ENCODE results near the gene ZNF680.
A peak's percentile ranks its signal among the peaks of the same experiment; 100 is the strongest.
"Not testable (repeated sequence)": the region's sequence is repeated elsewhere in the genome, so short reads cannot be mapped to it uniquely, and the experiment has no call there.

ZNF680 gene

DNA sequence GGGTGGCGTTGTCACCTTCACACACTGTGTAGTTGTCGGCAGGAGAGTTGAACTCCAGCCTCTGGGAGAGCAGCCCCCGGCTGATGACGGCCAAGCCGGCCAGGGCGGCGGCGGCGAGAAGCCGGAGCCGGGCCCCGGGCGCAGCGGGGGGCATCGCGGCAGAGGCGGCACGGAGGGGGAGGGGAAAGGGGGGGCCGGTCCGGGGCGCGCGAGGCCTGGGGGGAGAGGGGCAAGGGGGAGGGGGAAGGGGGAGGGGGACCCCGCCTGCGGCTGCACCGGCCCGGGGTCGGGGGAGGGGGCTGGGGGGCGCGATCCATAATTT is 7.4 kb upstream of the ZNF680 start:
- not testable (repeated sequence) for H3K36me3 Mint-ChIP-seq (ENCODE audit: low read depth); H3K27ac Mint-ChIP-seq; DNase-seq; ATAC-seq; H3K9me3 Mint-ChIP-seq
- Mint-ChIP-seq H3K4me1 (peaks cover 16% of the 10 kb centered on the region), H3K27me3 (peaks cover 21% of the 10 kb centered on the region), H3K4me3 (peak overlapping the region; percentile 76)

DNA sequence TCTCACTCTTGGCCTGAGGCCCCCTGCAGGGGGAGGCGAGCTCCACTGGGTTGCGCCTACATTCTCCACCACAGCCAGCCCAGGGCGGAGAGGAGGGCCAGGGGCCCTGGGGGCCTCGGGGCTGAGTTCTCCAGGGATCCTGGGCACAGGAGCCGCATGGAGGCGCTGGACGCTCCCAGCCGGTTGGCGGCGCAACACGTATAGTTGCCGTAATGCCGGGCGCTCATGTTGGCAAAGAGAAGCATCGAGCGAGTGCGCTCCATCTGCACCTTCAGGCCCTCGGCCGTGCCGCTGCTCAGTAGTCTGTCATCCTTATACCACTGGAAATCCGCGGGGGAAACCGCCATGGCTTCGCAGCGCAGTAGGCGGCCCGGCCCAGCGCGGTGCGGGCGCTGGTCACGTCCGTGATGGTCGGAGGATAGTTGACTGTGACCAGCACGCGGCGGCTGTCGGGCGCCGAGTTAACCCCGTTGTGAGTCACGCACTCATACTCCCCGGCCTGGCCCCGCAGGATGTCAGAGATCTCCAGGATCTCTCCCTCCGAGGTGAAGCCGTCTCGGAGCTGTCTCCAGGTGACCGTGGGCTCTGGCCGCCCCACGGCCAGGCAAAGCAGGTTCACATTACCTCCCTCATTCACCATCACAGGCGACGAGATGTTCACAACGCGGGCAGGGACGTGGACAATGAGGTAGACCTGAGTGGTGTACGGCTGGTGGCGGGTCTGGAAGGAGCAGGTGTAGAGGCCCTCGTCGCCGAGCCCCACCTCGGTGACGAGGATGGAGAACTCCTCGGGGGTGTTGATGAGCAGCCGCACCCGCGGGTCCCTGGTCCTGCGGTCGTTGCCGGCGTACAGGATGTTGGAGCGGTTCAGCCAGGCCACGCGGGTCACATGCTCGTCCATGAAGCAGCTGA is 6.8 kb upstream of the ZNF680 start:
- H3K36me3 Mint-ChIP-seq (ENCODE audit: low read depth); H3K9me3 Mint-ChIP-seq: not testable (repeated sequence)
- peak overlapping the region; percentile 46 for H3K27ac Mint-ChIP-seq
- peaks cover 18% of the 10 kb centered on the region for H3K27me3 Mint-ChIP-seq
- ATAC-seq (peak; percentile 58), DNase-seq (peak; percentile 38)
- peak overlapping the region; percentile 76 for H3K4me3 Mint-ChIP-seq
- peaks cover 16% of the 10 kb centered on the region for H3K4me1 Mint-ChIP-seq

DNA sequence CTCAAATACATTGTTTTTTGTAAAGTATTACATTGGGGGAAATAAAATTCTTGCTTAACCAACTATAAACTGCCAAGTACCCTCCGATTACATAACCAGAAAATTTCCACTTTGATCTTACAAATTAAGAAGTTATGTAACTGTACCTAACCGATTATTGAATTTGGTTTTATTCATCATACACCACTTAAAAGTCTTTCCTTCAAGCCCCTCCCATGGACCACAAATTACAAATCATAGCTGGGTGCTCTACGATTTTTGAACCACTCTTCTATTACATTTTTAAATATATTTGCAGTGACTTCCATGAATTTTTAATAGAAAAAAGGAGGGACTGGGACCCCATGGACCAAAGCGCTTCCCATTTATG is 630 bp downstream of the ZNF680 start:
- H3K27ac Mint-ChIP-seq: peak overlapping the region; percentile 95
- H3K36me3 Mint-ChIP-seq (ENCODE audit: low read depth): peaks cover 37% of the 10 kb centered on the region
- DNase-seq: no peak
- H3K9me3 Mint-ChIP-seq: peaks cover 11% of the 10 kb centered on the region
- peak overlapping the region; percentile 99 for H3K4me3 Mint-ChIP-seq
- peaks cover 25% of the 10 kb centered on the region for H3K4me1 Mint-ChIP-seq
- H3K27me3 Mint-ChIP-seq: no peaks in the 10 kb centered on the region
- no peak for ATAC-seq

DNA sequence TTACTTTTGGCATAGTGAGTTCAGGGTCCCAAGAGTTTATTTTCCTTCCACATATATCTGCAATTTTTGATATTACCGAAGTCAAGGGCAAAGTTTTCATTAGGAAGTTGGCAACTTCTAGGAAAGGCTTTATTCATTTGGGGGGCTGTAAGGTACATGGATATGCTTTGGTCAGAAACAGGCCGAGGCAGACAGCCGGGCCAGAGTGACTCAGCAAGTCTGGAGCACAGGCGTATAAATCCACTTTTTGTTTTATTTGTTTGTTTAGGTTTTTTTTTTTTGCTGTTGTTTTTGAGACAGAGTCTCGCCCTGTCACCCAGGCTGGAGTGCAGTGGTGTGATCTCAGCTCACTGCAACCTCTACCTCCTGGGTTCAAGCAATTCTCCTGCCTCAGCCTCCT is 3.7 kb downstream of the ZNF680 start:
- H3K27ac Mint-ChIP-seq: no peak overlapping the region
- DNase-seq (no peak), ATAC-seq (no peak)
- H3K36me3 Mint-ChIP-seq (ENCODE audit: low read depth): peaks cover 62% of the 10 kb centered on the region
- H3K27me3 Mint-ChIP-seq: no peaks in the 10 kb centered on the region
- peaks cover 30% of the 10 kb centered on the region for H3K4me1 Mint-ChIP-seq
- no peak overlapping the region for H3K4me3 Mint-ChIP-seq
- peaks cover 26% of the 10 kb centered on the region for H3K9me3 Mint-ChIP-seq

DNA sequence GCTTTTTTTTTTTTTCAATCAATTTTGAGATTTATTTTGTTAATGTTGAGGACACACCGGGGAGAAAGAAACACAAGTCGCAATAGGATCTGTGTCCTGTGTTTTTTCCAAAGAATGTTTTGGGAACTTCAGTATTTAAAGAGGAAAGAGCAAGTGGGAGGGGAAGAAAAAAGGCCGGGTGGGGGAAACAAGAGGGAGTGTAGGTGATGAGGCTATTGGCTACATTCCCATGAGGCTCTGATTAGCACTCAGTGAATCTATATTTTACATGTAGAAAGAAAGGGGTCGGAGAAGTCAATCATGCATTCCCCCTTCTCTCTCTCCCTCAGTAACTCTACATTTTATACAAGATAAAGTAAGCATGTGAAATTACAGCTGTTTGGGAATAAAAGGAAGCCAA is 4.1 kb downstream of the ZNF680 start:
- no peak for ATAC-seq
- Mint-ChIP-seq H3K36me3 (ENCODE audit: low read depth) (peaks cover 62% of the 10 kb centered on the region), H3K27ac (no peak overlapping the region), H3K4me3 (no peak overlapping the region), H3K4me1 (peaks cover 26% of the 10 kb centered on the region), H3K27me3 (no peaks in the 10 kb centered on the region), H3K9me3 (peaks cover 26% of the 10 kb centered on the region)
- DNase-seq: no peak

DNA sequence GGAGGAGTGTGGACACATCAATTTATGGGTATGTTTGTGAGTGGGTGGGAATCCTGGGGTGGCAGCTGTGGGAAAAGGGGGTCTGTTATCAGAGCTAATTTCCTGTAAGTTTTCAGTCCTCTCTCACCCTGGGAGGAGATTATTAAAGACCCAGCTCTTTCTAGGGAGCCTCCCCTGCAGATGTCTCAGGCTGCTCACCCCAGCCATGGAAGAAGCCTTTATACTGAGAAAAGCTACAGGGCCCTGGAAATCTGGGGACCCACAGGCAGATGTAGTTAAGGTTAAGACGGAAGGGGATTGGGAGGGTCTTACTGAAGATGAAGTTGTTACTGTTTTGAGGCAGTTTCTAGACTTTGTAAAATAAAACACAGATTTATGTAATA is 4.6 kb downstream of the ZNF680 start:
- no peaks in the 10 kb centered on the region for H3K27me3 Mint-ChIP-seq
- peaks cover 26% of the 10 kb centered on the region for H3K9me3 Mint-ChIP-seq
- peaks cover 66% of the 10 kb centered on the region for H3K36me3 Mint-ChIP-seq (ENCODE audit: low read depth)
- no peak overlapping the region for H3K27ac Mint-ChIP-seq
- H3K4me3 Mint-ChIP-seq: no peak overlapping the region
- ATAC-seq (no peak), DNase-seq (no peak)
- peaks cover 23% of the 10 kb centered on the region for H3K4me1 Mint-ChIP-seq

DNA sequence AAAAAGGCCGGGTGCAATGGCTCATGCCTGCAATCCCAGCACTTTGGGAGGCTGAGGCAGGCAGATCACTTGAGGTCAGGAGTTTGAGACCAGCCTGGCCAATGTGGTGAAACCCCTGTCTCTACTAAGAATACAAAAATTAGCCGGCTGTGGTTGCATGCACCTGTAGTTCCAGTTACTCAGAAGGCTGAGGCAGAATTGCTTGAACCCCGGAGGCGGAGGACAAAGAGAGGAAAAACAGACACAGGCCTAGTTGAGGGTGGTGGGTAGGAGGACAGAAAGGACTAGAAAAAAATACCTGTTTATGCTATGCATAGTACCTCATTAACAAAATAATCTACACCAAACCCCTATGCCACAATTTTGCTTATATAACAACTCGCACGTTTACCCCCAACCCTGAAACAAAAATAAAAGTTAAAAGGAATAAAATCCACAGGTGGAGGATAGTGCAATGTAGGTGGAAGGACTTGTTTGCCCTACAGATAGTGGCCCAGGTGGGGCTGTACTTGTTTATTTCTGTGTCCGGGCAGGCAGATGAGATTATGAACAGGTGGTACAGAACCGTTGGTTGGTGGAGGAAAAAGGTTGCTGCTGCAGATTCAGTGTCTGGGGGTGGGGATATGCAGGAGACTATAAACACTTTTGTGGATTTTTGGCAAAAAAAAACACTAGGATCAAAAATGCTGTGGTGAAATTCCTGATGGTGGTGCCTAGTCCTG is 5.1 kb downstream of the ZNF680 start:
- ATAC-seq: no peak
- Mint-ChIP-seq H3K27me3 (no peaks in the 10 kb centered on the region), H3K4me3 (no peak overlapping the region), H3K4me1 (peaks cover 19% of the 10 kb centered on the region), H3K36me3 (ENCODE audit: low read depth) (peaks cover 66% of the 10 kb centered on the region), H3K27ac (no peak overlapping the region), H3K9me3 (peaks cover 26% of the 10 kb centered on the region)
- DNase-seq: no peak

DNA sequence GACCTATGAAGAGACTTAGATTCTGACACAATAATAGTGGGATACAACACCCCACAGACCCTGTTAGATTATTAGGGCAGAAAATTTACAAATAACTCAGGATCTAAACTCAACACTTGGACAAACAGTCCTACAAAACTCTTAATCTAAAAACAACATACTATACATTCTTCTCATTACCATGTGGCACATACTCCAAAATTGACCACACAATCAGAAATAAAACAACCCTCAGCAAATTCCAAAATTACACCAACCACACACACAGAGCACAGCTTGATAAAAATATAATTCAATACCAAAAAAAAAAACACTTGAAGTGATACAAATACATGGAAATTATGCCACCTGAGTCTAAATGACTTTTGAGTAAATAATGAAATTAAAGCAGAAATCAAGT is 7.8 kb downstream of the ZNF680 start:
- Mint-ChIP-seq H3K36me3 (ENCODE audit: low read depth) (peaks cover 71% of the 10 kb centered on the region), H3K9me3 (peaks cover 23% of the 10 kb centered on the region), H3K27me3 (no peaks in the 10 kb centered on the region), H3K27ac (no peak overlapping the region), H3K4me1 (peaks cover 9% of the 10 kb centered on the region), H3K4me3 (no peak overlapping the region)
- no peak for DNase-seq
- no peak for ATAC-seq

DNA sequence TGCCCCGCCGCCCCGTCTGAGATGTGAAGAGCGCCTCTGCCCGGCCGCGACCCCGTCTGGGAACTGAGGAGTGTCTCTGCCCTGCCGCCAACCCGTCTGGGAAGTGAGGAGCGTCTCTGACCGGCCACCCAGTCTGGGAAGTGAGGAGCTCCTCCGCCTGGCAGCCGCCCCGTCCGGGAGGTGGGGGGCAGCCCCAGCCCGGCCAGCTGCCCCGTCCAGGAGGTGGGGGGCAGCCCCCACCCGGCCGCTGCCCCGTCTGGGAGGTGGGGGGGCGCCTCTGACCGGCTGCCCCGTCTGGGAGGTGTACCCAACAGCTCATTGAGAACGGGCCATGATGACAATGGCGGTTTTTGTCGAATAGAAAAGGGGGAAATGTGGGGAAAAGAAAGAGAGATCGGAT is 8.7 kb downstream of the ZNF680 start:
- Mint-ChIP-seq H3K36me3 (ENCODE audit: low read depth) (peaks cover 78% of the 10 kb centered on the region), H3K9me3 (peaks cover 23% of the 10 kb centered on the region)
- not testable (repeated sequence) for ATAC-seq, H3K4me1 Mint-ChIP-seq, H3K4me3 Mint-ChIP-seq, H3K27ac Mint-ChIP-seq, DNase-seq, H3K27me3 Mint-ChIP-seq

DNA sequence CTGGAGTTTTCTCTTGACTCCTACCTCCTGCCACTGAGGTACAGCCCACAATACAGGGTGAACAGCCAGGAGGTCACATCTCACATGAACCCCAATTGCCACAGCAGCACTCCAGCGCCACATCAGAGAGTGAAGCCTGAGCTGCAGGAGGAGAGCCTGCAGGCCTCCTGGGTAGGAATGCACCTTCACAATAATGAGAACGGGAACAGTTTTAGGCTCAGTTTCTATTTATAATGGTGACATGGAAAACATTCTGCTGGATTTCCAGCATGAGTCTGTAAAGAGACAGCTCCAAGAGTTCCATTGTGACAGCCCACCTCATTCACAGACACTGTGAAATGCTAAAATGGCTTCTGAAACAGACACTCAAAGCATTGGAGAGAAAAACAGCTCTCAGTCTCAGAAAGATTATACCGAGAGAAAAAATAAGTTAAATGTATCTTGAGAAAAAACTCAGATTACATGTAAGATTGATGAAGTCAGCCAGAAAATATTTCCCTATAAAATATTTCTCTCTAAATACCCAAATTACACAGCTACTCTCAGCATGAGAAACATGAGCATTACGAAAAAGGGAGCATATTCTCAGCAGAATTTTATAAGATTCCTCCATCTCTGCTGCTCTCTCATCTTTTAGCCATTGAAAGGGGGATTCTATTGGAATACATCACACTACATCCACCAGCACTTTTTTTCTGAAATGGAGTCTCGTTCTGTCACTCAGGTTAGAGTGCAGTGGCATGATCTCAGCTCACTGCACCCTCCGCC is 11.3 kb downstream of the ZNF680 start:
- peaks cover 22% of the 10 kb centered on the region for H3K9me3 Mint-ChIP-seq
- ATAC-seq (no peak), DNase-seq (no peak)
- peaks cover 76% of the 10 kb centered on the region for H3K36me3 Mint-ChIP-seq (ENCODE audit: low read depth)
- H3K27me3 Mint-ChIP-seq: no peaks in the 10 kb centered on the region
- peaks cover 8% of the 10 kb centered on the region for H3K4me1 Mint-ChIP-seq
- H3K4me3 Mint-ChIP-seq: no peak overlapping the region
- H3K27ac Mint-ChIP-seq: no peak overlapping the region

DNA sequence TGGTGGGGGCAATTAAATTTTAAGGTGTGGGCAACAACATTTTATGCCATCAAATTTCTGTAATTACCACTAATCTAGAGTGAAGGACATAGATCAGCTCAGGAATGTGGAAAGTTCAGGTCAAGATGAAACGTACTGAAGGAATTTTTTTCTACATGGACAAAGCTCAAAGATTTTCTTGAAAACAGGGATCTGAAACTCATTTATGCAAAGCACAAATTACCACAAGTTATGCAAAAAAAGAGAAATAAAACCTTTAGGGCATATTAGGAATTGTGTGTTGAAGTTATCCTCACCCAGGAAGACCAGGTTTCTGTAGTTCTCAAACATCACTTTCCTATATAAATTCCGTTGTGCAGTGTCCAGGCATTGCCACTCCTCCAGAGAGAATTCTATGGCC is 18.9 kb downstream of the ZNF680 start:
- peaks cover 16% of the 10 kb centered on the region for H3K9me3 Mint-ChIP-seq
- no peak for ATAC-seq
- peaks cover 83% of the 10 kb centered on the region for H3K36me3 Mint-ChIP-seq (ENCODE audit: low read depth)

DNA sequence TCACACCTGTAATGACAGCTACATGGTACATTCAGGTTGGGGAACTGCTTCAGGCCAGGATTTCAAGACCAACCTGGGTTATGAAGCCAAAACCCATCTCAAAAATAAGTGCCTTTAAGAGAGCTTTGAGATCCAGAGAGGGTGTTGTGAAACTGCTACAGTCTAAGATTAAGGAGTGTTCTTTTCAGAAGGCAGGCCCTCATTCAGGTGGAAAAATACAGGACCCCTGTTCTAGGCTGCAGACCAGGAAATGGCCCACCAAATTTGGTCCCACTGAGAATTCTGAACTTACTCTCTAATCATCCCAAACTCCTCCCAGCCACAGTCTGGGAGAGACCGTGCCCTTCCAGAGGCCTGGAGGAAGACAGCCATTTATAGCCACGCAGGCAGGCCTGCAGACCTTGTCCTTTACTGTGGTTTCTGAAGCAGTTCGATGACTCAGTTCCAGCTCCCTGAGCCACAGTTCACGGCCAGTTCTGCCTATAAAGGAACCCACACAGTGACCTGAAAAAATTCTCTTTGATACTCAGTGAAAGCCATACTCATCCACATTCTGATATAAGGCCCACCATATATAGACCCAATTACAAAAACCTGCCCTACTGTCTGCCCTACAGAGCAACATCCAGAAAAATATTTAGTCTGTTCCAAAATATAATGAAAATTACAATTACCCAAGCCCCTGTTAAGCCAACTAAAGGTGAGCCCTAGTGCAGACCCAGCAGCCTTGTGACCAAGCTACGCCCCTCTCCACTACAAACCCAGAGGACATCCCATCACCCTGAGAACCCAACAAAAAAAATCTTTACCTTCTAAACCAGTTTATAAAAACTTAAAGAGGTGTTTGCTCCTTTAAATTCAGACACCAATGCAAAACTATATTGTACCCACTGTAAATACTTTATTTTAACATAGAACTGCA is 21.2 kb downstream of the ZNF680 start:
- Mint-ChIP-seq H3K4me1 (peaks cover 12% of the 10 kb centered on the region), H3K27me3 (no peaks in the 10 kb centered on the region), H3K27ac (peak overlapping the region; percentile 52), H3K36me3 (ENCODE audit: low read depth) (peaks cover 82% of the 10 kb centered on the region), H3K9me3 (peaks cover 11% of the 10 kb centered on the region), H3K4me3 (no peak overlapping the region)
- ATAC-seq: peak; percentile 78
- DNase-seq: no peak

More for the DNA sequence above, 18.9 kb downstream of the ZNF680 start:
- no peak for DNase-seq
- Mint-ChIP-seq H3K4me1 (peaks cover 13% of the 10 kb centered on the region), H3K27ac (no peak overlapping the region), H3K27me3 (no peaks in the 10 kb centered on the region), H3K4me3 (no peak overlapping the region)

DNA sequence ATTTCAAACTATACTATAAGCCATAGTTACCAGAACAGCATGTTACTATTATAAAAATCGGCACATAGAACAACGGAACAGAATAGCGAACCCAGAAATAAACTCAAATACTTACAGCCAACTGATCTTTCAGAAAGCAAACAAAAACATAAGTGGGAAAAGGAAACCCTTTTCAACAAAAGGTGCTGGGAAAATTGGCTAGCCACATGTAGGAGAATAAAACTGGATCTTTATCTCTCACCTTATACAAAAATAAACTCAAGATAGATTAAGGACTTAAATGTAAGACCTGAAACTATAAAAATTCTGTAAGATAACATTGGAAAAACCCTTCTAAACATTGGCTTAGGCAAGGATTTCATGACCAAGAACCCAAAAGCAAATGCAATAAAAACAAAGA is 29.1 kb downstream of the ZNF680 start:
- Mint-ChIP-seq H3K27ac (no peak overlapping the region), H3K27me3 (no peaks in the 10 kb centered on the region), H3K4me3 (no peak overlapping the region), H3K36me3 (ENCODE audit: low read depth) (peaks cover 91% of the 10 kb centered on the region), H3K9me3 (peaks cover 66% of the 10 kb centered on the region), H3K4me1 (peaks cover 3% of the 10 kb centered on the region)
- no peak for DNase-seq
- no peak for ATAC-seq

DNA sequence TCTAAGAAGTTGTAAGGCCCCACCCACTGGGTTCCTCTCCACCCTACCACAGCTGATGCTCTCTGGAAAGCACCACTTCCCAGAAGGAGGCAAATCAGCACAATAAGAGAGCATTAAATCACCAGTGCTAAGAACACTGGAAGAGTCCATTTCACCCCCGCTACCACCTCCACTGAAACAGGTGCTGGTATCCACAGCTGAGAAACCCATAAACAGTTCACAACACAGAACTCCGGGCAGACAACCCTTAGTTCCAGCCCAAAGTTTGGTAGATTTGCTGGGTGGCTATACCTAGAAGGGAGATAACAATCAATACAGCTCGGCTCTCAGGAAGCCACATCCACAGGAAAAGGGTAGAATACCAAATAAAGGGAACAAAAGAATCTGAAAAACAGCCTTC is 34.1 kb downstream of the ZNF680 start:
- Mint-ChIP-seq H3K4me3 (no peak overlapping the region), H3K27ac (no peak overlapping the region), H3K36me3 (ENCODE audit: low read depth) (peaks cover 89% of the 10 kb centered on the region), H3K4me1 (peaks cover 5% of the 10 kb centered on the region), H3K9me3 (peaks cover 66% of the 10 kb centered on the region), H3K27me3 (no peaks in the 10 kb centered on the region)
- DNase-seq: no peak
- ATAC-seq: no peak
